Measurements from ENCODE around the gene SVIL. TPM values are rescaled to one million over a fixed set of nuclear protein-coding genes. Genes with fewer than 3 reads are reported as not detected.
"Not testable (repeated sequence)": the region's sequence is repeated elsewhere in the genome, so short reads cannot be mapped to it uniquely, and the experiment has no call there.

SVIL gene
- total and polyA plus RNA-seq, 2 of the 13 experiments (the other 11 are each of a cell fraction or from before 2014, with no cell fraction given): 3.9 to 12.1 TPM

- Histone ChIP-seq H3K36me3 (replicated peaks in 1 of 2; ENCODE audit: control insufficient read depth in 1 of 2, insufficient read depth in 2 of 2, low read length in 2 of 2) (peaks cover 0 to 2% of the 10 kb centered on the region in 2 experiments; a peak in 1 of 5 replicates), H3K4me3 (replicated peaks in 1 of 3; ENCODE audit: insufficient read depth in 1 of 3, low read depth in 2 of 3, low read length in 3 of 3) (no peak overlapping the region), H4K20me1 (ENCODE audit: insufficient read depth, low read length) (no peaks in the 10 kb centered on the region), H2AFZ (ENCODE audit: low read length) (no peak overlapping the region), H3K4me1 (ENCODE audit: insufficient read depth, low read length) (peaks cover 19% of the 10 kb centered on the region), H3K79me2 (ENCODE audit: insufficient read depth, low read length) (no peaks in the 10 kb centered on the region), H3K4me2 (ENCODE audit: low read depth, low read length) (no peak overlapping the region), H3K27ac (ENCODE audit: extremely low read length, insufficient read depth, low read length) (no peak overlapping the region), H3K27me3 (ENCODE audit: control insufficient read depth in 1 of 2, insufficient read depth in 2 of 2, low read length in 2 of 2) (no peaks in the 10 kb centered on the region), H3K9me3 (ENCODE audit: low read length) (no peaks in the 10 kb centered on the region), H3K9ac (ENCODE audit: insufficient read depth, low read depth, low read length) (no peak overlapping the region)
- ATAC-seq (no peak), FAIRE-seq (no peak), DNase-seq (ENCODE audit: low spot score) (no peak)
- in situ Hi-C loops (cut with HindIII; ENCODE audit: extremely low pct_ligation_motif_present, low pct_unique_long_range_greater_than_20kb): no loop called here
- no peak for TF ChIP-seq NR1H2 (CRISPR knock-in tag; IDR thresholded peaks at IDR 0.05; ENCODE audit: borderline replicate concordance, low read depth)
- no peak for TF ChIP-seq TERF1 (CRISPR knock-in tag; IDR thresholded peaks at IDR 0.05)
- no peak for TF ChIP-seq ELF3 (CRISPR knock-in tag; IDR thresholded peaks at IDR 0.05)
- TF ChIP-seq FOXK1 (CRISPR knock-in tag; IDR thresholded peaks at IDR 0.05; ENCODE audit: borderline replicate concordance, low read depth): no peak
- TF ChIP-seq NR2C2 (CRISPR knock-in tag; IDR thresholded peaks at IDR 0.05; ENCODE audit: borderline replicate concordance): no peak
- TF ChIP-seq ZNF577 (CRISPR knock-in tag; IDR thresholded peaks at IDR 0.05; ENCODE audit: borderline replicate concordance, low read depth): no peak
- TF ChIP-seq FOXK2 (IDR thresholded peaks at IDR 0.05): no peak
- no peak for TF ChIP-seq ARHGAP35 (CRISPR knock-in tag; IDR thresholded peaks at IDR 0.05; ENCODE audit: borderline replicate concordance)
- TF ChIP-seq IRF1 (CRISPR knock-in tag; IDR thresholded peaks at IDR 0.05; ENCODE audit: low read depth): no peak
- no peak for TF ChIP-seq ATF7 (IDR thresholded peaks at IDR 0.05)
- TF ChIP-seq ATF7 (CRISPR knock-in tag; IDR thresholded peaks at IDR 0.05): no peak
- TF ChIP-seq HMGXB4 (CRISPR knock-in tag; IDR thresholded peaks at IDR 0.05; ENCODE audit: borderline replicate concordance in 1 of 2, low read depth in 1 of 2): no peak
- TF ChIP-seq AKAP8 (CRISPR knock-in tag; IDR thresholded peaks at IDR 0.05): no peak
- no peak for TF ChIP-seq HNRNPL (IDR thresholded peaks at IDR 0.05; ENCODE audit: low read depth, low read length)
- ChIA-PET POLR2A (no interaction called here), CTCF (ENCODE audit: low intra/inter-chr PET ratio, low total read pairs) (no interaction called here)
- 86% methylated on average over 9 of the region's 9 CpGs for WGBS (ENCODE audit: low lambda C conversion rate)
- no TSS peak for BruUV-seq (replicated peaks)
- intact Hi-C loops (cut with micrococcal nuclease; ENCODE audit: unreplicated experiment): no loop called here
These were observed 51.1 kb downstream of the SVIL start for GRCh38 chr10:29583674-29584073.

- H3K9ac ChIP-seq (ENCODE audit: insufficient read depth, low read depth, low read length); H3K4me2 ChIP-seq (ENCODE audit: low read depth, low read length); POLR2A ChIA-PET; H3K36me3 ChIP-seq (replicated peaks in 1 of 2; ENCODE audit: control insufficient read depth in 1 of 2, insufficient read depth in 2 of 2, low read length in 2 of 2); in situ Hi-C loops (cut with HindIII; ENCODE audit: extremely low pct_ligation_motif_present, low pct_unique_long_range_greater_than_20kb); H2AFZ ChIP-seq (ENCODE audit: low read length); intact Hi-C loops (cut with micrococcal nuclease; ENCODE audit: unreplicated experiment); BruUV-seq (replicated peaks); H3K27me3 ChIP-seq (ENCODE audit: control insufficient read depth in 1 of 2, insufficient read depth in 2 of 2, low read length in 2 of 2); FAIRE-seq; H3K4me3 ChIP-seq (replicated peaks in 1 of 3; ENCODE audit: insufficient read depth in 1 of 3, low read depth in 2 of 3, low read length in 3 of 3); CTCF ChIA-PET (ENCODE audit: low intra/inter-chr PET ratio, low total read pairs); ATAC-seq; H4K20me1 ChIP-seq (ENCODE audit: insufficient read depth, low read length); H3K27ac ChIP-seq (ENCODE audit: extremely low read length, insufficient read depth, low read length); H3K79me2 ChIP-seq (ENCODE audit: insufficient read depth, low read length); H3K9me3 ChIP-seq (ENCODE audit: low read length); DNase-seq (ENCODE audit: low spot score): not testable (repeated sequence)
- peaks cover 10% of the 10 kb centered on the region for H3K4me1 ChIP-seq (ENCODE audit: insufficient read depth, low read length)
- WGBS (ENCODE audit: low lambda C conversion rate): 95% methylated on average over 5 of the region's 5 CpGs
These were observed 52.0 kb downstream of the SVIL start for GRCh38 chr10:29582769-29583168.
